Neuronal stem cell (in vitro differentiated cells): ENCODE data around the gene NKAIN1.
A peak's percentile ranks its signal among the peaks of the same experiment; 100 is the strongest.

Experiments used
- DNase-seq: peaks from one replicate; pipeline ENCODE4 v3.0.0-alpha.2; 2013; ENCODE audit warnings: low spot score
- H2AFZ ChIP-seq: one replicate; pipeline ENCODE4 v1.6.1; 2013; ENCODE audit warnings: mild to moderate bottlenecking, low read length, inconsistent platforms
- H2AK5ac ChIP-seq: 2 replicates; pipeline ENCODE4 v1.6.1; 2013; ENCODE audit warnings: low read depth, mild to moderate bottlenecking, inconsistent platforms, low read length, moderate library complexity, mixed read lengths
- H2BK120ac ChIP-seq: 2 replicates; pipeline ENCODE4 v1.6.1; 2013; ENCODE audit warnings: low read depth, mild to moderate bottlenecking, inconsistent platforms, low read length, moderate library complexity, mixed read lengths
- H2BK12ac ChIP-seq: one replicate; pipeline ENCODE4 v1.6.1; 2013; ENCODE audit warnings: low read length, inconsistent platforms
- H2BK15ac ChIP-seq: 2 replicates; pipeline ENCODE4 v1.6.1; 2013; ENCODE audit warnings: mild to moderate bottlenecking, low read length, inconsistent platforms, mixed read lengths
- H2BK5ac ChIP-seq: one replicate; pipeline ENCODE4 v1.6.1; 2013; ENCODE audit warnings: inconsistent platforms, mild to moderate bottlenecking, low read length, moderate library complexity
- H3K14ac ChIP-seq: one replicate; pipeline ENCODE4 v1.6.1; 2013; ENCODE audit warnings: low read length, inconsistent platforms
- H3K18ac ChIP-seq: 2 replicates; pipeline ENCODE4 v1.6.1; 2013; ENCODE audit warnings: low read length, inconsistent platforms
- H3K23ac ChIP-seq: 2 replicates; pipeline ENCODE4 v1.6.1; 2013; ENCODE audit warnings: low read depth, mild to moderate bottlenecking, mixed read lengths, low read length, inconsistent platforms; ENCODE audit not compliant: poor library complexity
- H3K27ac ChIP-seq: replicated peaks from 3 replicates; pipeline ENCODE4 v1.5.1; 2013; ENCODE audit warnings: low read length, inconsistent platforms
- H3K27me3 ChIP-seq, 3 experiments: 2 replicates each; pipeline ENCODE4 v1.6.1; 2013; ENCODE audit warnings: low read length in 3 of 3, mild to moderate bottlenecking in 2 of 3, inconsistent platforms in 1 of 3, low read depth in 1 of 3, mixed read lengths in 1 of 3, moderate library complexity in 1 of 3; ENCODE audit not compliant: control insufficient read depth in 3 of 3, insufficient read depth in 3 of 3
- H3K36me3 ChIP-seq, 2 donors: replicated peaks in 1 of 2; 2 replicates each; pipeline ENCODE4 v1.6.1; 2013; ENCODE audit warnings: low read length in 2 of 2; ENCODE audit not compliant: control insufficient read depth in 2 of 2, insufficient read depth in 2 of 2
- H3K4ac ChIP-seq: 2 replicates; pipeline ENCODE4 v1.6.1; 2013; ENCODE audit warnings: inconsistent platforms, mild to moderate bottlenecking, low read length, moderate library complexity
- H3K4me1 ChIP-seq, 2 donors: 1 replicate in 1 of 2; 2 replicates in 1 of 2; pipeline ENCODE4 v1.6.1; 2013; ENCODE audit warnings: low read length in 2 of 2, low read depth in 1 of 2; ENCODE audit not compliant: control insufficient read depth in 2 of 2, insufficient read depth in 1 of 2
- H3K4me2 ChIP-seq: one replicate; pipeline ENCODE4 v1.6.1; 2013; ENCODE audit warnings: mild to moderate bottlenecking, low read length, inconsistent platforms; ENCODE audit not compliant: insufficient read depth, poor library complexity, severe bottlenecking
- H3K4me3 ChIP-seq, 2 donors: 2 replicates each; pipeline ENCODE4 v1.5.1; 2013; ENCODE audit warnings: low read length in 2 of 2, mild to moderate bottlenecking in 2 of 2, inconsistent platforms in 1 of 2, moderate library complexity in 1 of 2
- H3K79me1 ChIP-seq: one replicate; pipeline ENCODE4 v1.6.1; 2013; ENCODE audit warnings: low read depth, mild to moderate bottlenecking, inconsistent platforms, low read length, moderate library complexity
- H3K9ac ChIP-seq: one replicate; pipeline ENCODE4 v1.6.1; 2013; ENCODE audit warnings: mild to moderate bottlenecking, low read depth, low read length, inconsistent platforms; ENCODE audit not compliant: poor library complexity
- H3K9me3 ChIP-seq, 2 donors: replicated peaks in 1 of 2; 2 replicates each; pipeline versions ENCODE3 to v1.6.1; 2013; ENCODE audit warnings: low read length in 2 of 2, mild to moderate bottlenecking in 2 of 2, inconsistent platforms in 1 of 2, low read depth in 1 of 2, mixed read lengths in 1 of 2, moderate library complexity in 1 of 2; ENCODE audit not compliant: control insufficient read depth in 2 of 2, insufficient read depth in 1 of 2
- H4K8ac ChIP-seq: one replicate; pipeline ENCODE4 v1.6.1; 2013; ENCODE audit warnings: low read depth, mild to moderate bottlenecking, inconsistent platforms, low read length, moderate library complexity
- H4K91ac ChIP-seq: one replicate; pipeline ENCODE4 v1.6.1; 2013; ENCODE audit warnings: low read length, low read depth, mild to moderate bottlenecking, inconsistent platforms; ENCODE audit not compliant: poor library complexity
- WGBS, 2 donors: extraction: QIAGEN DNeasy Blood & Tissue Kit; methylation state at CpG; one replicate each; pipeline ENCODE4 v1.1.7; 2013; ENCODE audit warnings: missing lambda C conversion rate in 2 of 2, mixed read lengths in 1 of 2; ENCODE audit not compliant: insufficient read length in 2 of 2, insufficient replicate concordance in 1 of 2; ENCODE audit errors: extremely low coverage in 2 of 2; 5-methylcytosine and 5-hydroxymethylcytosine counted together

The NKAIN1 gene

GRCh38 chr1:31170486-31170735, 69.3 kb downstream of the NKAIN1 start:
- Histone ChIP-seq H2BK120ac (no peak overlapping the region), H2BK5ac (no peak overlapping the region), H3K79me1 (no peaks in the 10 kb centered on the region), H3K9ac (no peak overlapping the region), H2BK12ac (no peak overlapping the region), H2AFZ (peak overlapping the region; percentile 52), H3K36me3 (no peaks in the 10 kb centered on the region), H3K4me1 (peaks cover 4 to 5% of the 10 kb centered on the region in 2 donors), H3K27ac (no peak overlapping the region), H3K14ac (no peak overlapping the region), H2AK5ac (no peak overlapping the region), H3K9me3 (peaks cover 0 to 2% of the 10 kb centered on the region in 2 donors), H4K91ac (no peak overlapping the region), H3K18ac (no peak overlapping the region), H3K27me3 (no peaks in the 10 kb centered on the region), H3K4me3 (no peak overlapping the region), H3K4me2 (no peak overlapping the region), H3K4ac (no peak overlapping the region), H2BK15ac (no peak overlapping the region), H4K8ac (no peak overlapping the region), H3K23ac (no peak overlapping the region)
- no peak for DNase-seq
- no CpG with 5 or more reads among the region's 4 CpGs for WGBS, 2 donors

- Histone ChIP-seq H2BK120ac (no peak overlapping the region), H2BK15ac (no peak overlapping the region), H2AK5ac (no peak overlapping the region), H3K14ac (no peak overlapping the region), H3K9ac (no peak overlapping the region), H3K4me3 (no peak overlapping the region), H3K9me3 (no peaks in the 10 kb centered on the region), H3K27me3 (no peaks in the 10 kb centered on the region), H3K4ac (no peak overlapping the region), H3K23ac (no peak overlapping the region), H3K36me3 (no peaks in the 10 kb centered on the region), H2BK5ac (no peak overlapping the region), H4K8ac (no peak overlapping the region), H2BK12ac (no peak overlapping the region), H4K91ac (no peak overlapping the region), H3K79me1 (no peaks in the 10 kb centered on the region), H3K4me2 (no peak overlapping the region), H3K27ac (no peak overlapping the region), H3K4me1 (peaks cover 4 to 5% of the 10 kb centered on the region in 2 donors), H3K18ac (no peak overlapping the region), H2AFZ (no peak overlapping the region)
- WGBS, 2 donors = no CpG with 5 or more reads among the region's 8 CpGs
- no peak for DNase-seq
Measured at GRCh38 chr1:31166462-31166861, 73.2 kb downstream of the NKAIN1 start.

- Histone ChIP-seq H2BK120ac (no peak overlapping the region), H3K4ac (no peak overlapping the region), H3K4me3 (no peak overlapping the region), H2BK5ac (no peak overlapping the region), H4K91ac (no peak overlapping the region), H2BK15ac (peak overlapping the region; percentile 5), H2AK5ac (no peak overlapping the region), H3K14ac (no peak overlapping the region), H2AFZ (no peak overlapping the region), H3K9me3 (no peaks in the 10 kb centered on the region), H4K8ac (no peak overlapping the region), H3K79me1 (peaks cover 2% of the 10 kb centered on the region), H3K27me3 (no peaks in the 10 kb centered on the region), H3K27ac (no peak overlapping the region), H3K18ac (no peak overlapping the region), H3K36me3 (no peaks in the 10 kb centered on the region), H3K4me1 (no peaks in the 10 kb centered on the region), H3K4me2 (no peak overlapping the region), H3K9ac (no peak overlapping the region), H3K23ac (no peak overlapping the region), H2BK12ac (no peak overlapping the region)
- WGBS, 2 donors = no CpG with 5 or more reads among the region's 5 CpGs
- DNase-seq = no peak
Measured at GRCh38 chr1:31164291-31164690, 75.4 kb downstream of the NKAIN1 start.

- WGBS, 2 donors = no CpG with 5 or more reads among the region's 9 CpGs
- Histone ChIP-seq H3K4me2 (no peak overlapping the region), H4K8ac (no peak overlapping the region), H3K27ac (no peak overlapping the region), H3K36me3 (no peaks in the 10 kb centered on the region), H3K9ac (no peak overlapping the region), H2BK120ac (no peak overlapping the region), H3K9me3 (no peaks in the 10 kb centered on the region), H2BK5ac (no peak overlapping the region), H3K79me1 (peaks cover 2% of the 10 kb centered on the region), H3K4me3 (no peak overlapping the region), H3K27me3 (no peaks in the 10 kb centered on the region), H2AFZ (no peak overlapping the region), H4K91ac (no peak overlapping the region), H2BK12ac (no peak overlapping the region), H3K4ac (no peak overlapping the region), H3K14ac (no peak overlapping the region), H2BK15ac (peak overlapping the region; percentile 5), H3K23ac (no peak overlapping the region), H3K4me1 (no peaks in the 10 kb centered on the region), H3K18ac (no peak overlapping the region), H2AK5ac (no peak overlapping the region)
- no peak for DNase-seq
Measured at GRCh38 chr1:31163866-31164265, 75.8 kb downstream of the NKAIN1 start.
